Muscle layer of duodenum (tissue), 2 donors: ENCODE results near the gene RFX3.
"Not testable (repeated sequence)": the region's sequence is repeated elsewhere in the genome, so short reads cannot be mapped to it uniquely, and the experiment has no call there.

ENCODE experiments used
- H3K27ac ChIP-seq: one replicate; pipeline ENCODE4 v1.7.0; 2013; ENCODE audit warnings: mild to moderate bottlenecking, low read length
- H3K27me3 ChIP-seq: one replicate; pipeline ENCODE4 v1.7.0; 2013; ENCODE audit warnings: low read depth, mild to moderate bottlenecking, control low read depth, low read length
- H3K36me3 ChIP-seq, 2 donors: one replicate each; pipeline ENCODE4 v1.7.0; 2013; ENCODE audit warnings: low read length in 2 of 2, control low read depth in 1 of 2, mild to moderate bottlenecking in 1 of 2; ENCODE audit not compliant: insufficient read depth in 2 of 2, control insufficient read depth in 1 of 2
- H3K4me1 ChIP-seq, 2 donors: one replicate each; pipeline ENCODE4 v1.7.0; 2013; ENCODE audit warnings: low read length in 2 of 2, mild to moderate bottlenecking in 2 of 2, control low read depth in 1 of 2, moderate library complexity in 1 of 2; ENCODE audit not compliant: insufficient read depth in 2 of 2, control insufficient read depth in 1 of 2
- H3K4me3 ChIP-seq, 2 donors: one replicate each; pipeline ENCODE4 v1.7.0; 2013; ENCODE audit warnings: low read length in 2 of 2, low read depth in 1 of 2, mild to moderate bottlenecking in 1 of 2
- H3K9me3 ChIP-seq, 2 donors: one replicate each; pipeline ENCODE4 v1.7.0; 2013; ENCODE audit warnings: low read length in 2 of 2, control low read depth in 1 of 2, mild to moderate bottlenecking in 1 of 2; ENCODE audit not compliant: control insufficient read depth in 1 of 2
- donor health status: healthy.

Gene RFX3

GRCh38 chr9:3342159-3342777 lies 183.5 kb downstream of the RFX3 start:
- Histone ChIP-seq H3K27ac (no peak overlapping the region), H3K4me3 (no peak overlapping the region), H3K4me1 (no peaks in the 10 kb centered on the region), H3K36me3 (peaks cover 0 to 5% of the 10 kb centered on the region in 2 donors), H3K9me3 (no peaks in the 10 kb centered on the region), H3K27me3 (no peaks in the 10 kb centered on the region)

- Histone ChIP-seq H3K4me3 (no peak overlapping the region), H3K27me3 (no peaks in the 10 kb centered on the region), H3K36me3 (no peaks in the 10 kb centered on the region), H3K4me1 (no peaks in the 10 kb centered on the region), H3K27ac (peak overlapping the region; percentile 47), H3K9me3 (no peaks in the 10 kb centered on the region)
Observed at GRCh38 chr9:3337515-3338225, 188.1 kb downstream of the RFX3 start.

- H3K9me3 ChIP-seq, result no peaks in the 10 kb centered on the region
- no peaks in the 10 kb centered on the region for H3K4me1 ChIP-seq
- no peaks in the 10 kb centered on the region for H3K27me3 ChIP-seq
- no peaks in the 10 kb centered on the region for H3K36me3 ChIP-seq
- H3K4me3 ChIP-seq, result no peak overlapping the region
- peak overlapping the region; percentile 47 for H3K27ac ChIP-seq
Observed at GRCh38 chr9:3336951-3337350, 188.8 kb downstream of the RFX3 start.

GRCh38 chr9:3332802-3333201 lies 193.0 kb downstream of the RFX3 start:
- no peaks in the 10 kb centered on the region for H3K27me3 ChIP-seq
- H3K36me3 ChIP-seq, result peaks cover 0 to 4% of the 10 kb centered on the region in 2 donors
- H3K4me3 ChIP-seq, result no peak overlapping the region
- H3K27ac ChIP-seq, result no peak overlapping the region
- no peaks in the 10 kb centered on the region for H3K4me1 ChIP-seq
- H3K9me3 ChIP-seq, result no peaks in the 10 kb centered on the region

GRCh38 chr9:3331801-3332200 lies 194.0 kb downstream of the RFX3 start:
- Histone ChIP-seq H3K4me1 (no peaks in the 10 kb centered on the region), H3K27ac (no peak overlapping the region), H3K4me3 (no peak overlapping the region), H3K27me3 (no peaks in the 10 kb centered on the region), H3K9me3 (no peaks in the 10 kb centered on the region), H3K36me3 (peaks cover 0 to 4% of the 10 kb centered on the region in 2 donors)

- no peaks in the 10 kb centered on the region for H3K27me3 ChIP-seq
- no peaks in the 10 kb centered on the region for H3K4me1 ChIP-seq
- no peak overlapping the region for H3K4me3 ChIP-seq
- H3K36me3 ChIP-seq, result peaks cover 0 to 4% of the 10 kb centered on the region in 2 donors
- no peak overlapping the region for H3K27ac ChIP-seq
- H3K9me3 ChIP-seq, result no peaks in the 10 kb centered on the region
Observed at GRCh38 chr9:3330792-3331420, 194.9 kb downstream of the RFX3 start.

GRCh38 chr9:3329361-3329760 lies 196.4 kb downstream of the RFX3 start:
- Histone ChIP-seq H3K27ac (no peak overlapping the region), H3K4me3 (no peak overlapping the region), H3K9me3 (no peaks in the 10 kb centered on the region)

GRCh38 chr9:3323714-3324113 lies 202.1 kb downstream of the RFX3 start:
- Histone ChIP-seq H3K4me3 (no peak overlapping the region), H3K27me3 (no peaks in the 10 kb centered on the region), H3K36me3 (no peaks in the 10 kb centered on the region), H3K27ac (no peak overlapping the region), H3K4me1 (no peaks in the 10 kb centered on the region), H3K9me3 (no peaks in the 10 kb centered on the region)

More at GRCh38 chr9:3329361-3329760, 196.4 kb downstream of the RFX3 start:
- peaks cover 0 to 4% of the 10 kb centered on the region in 2 donors for H3K36me3 ChIP-seq
- H3K27me3 ChIP-seq, result no peaks in the 10 kb centered on the region
- no peaks in the 10 kb centered on the region for H3K4me1 ChIP-seq

- no peak overlapping the region for H3K27ac ChIP-seq
- H3K36me3 ChIP-seq, result no peaks in the 10 kb centered on the region
- no peaks in the 10 kb centered on the region for H3K4me1 ChIP-seq
- H3K27me3 ChIP-seq, result no peaks in the 10 kb centered on the region
- no peak overlapping the region for H3K4me3 ChIP-seq
- H3K9me3 ChIP-seq, result no peaks in the 10 kb centered on the region
Observed at GRCh38 chr9:3321186-3321585, 204.6 kb downstream of the RFX3 start.

GRCh38 chr9:3312595-3312994 lies 213.2 kb downstream of the RFX3 start:
- not testable (repeated sequence) for H3K4me1 ChIP-seq, H3K27me3 ChIP-seq, H3K27ac ChIP-seq, H3K36me3 ChIP-seq, H3K9me3 ChIP-seq, H3K4me3 ChIP-seq

- Histone ChIP-seq H3K27ac (no peak overlapping the region), H3K9me3 (no peaks in the 10 kb centered on the region), H3K27me3 (no peaks in the 10 kb centered on the region), H3K36me3 (no peaks in the 10 kb centered on the region), H3K4me3 (no peak overlapping the region), H3K4me1 (no peaks in the 10 kb centered on the region)
Observed at GRCh38 chr9:3308609-3309008, 217.2 kb downstream of the RFX3 start.
